PC-9 (cell line): Measurements from ENCODE around the gene RHAG. TPM values are rescaled to one million over a fixed set of nuclear protein-coding genes. Genes with fewer than 3 reads are reported as not detected.

Source experiments
- BruUV-seq: library from RNA; stranded (reverse); fragments of 400-500 nt; replicated peaks from 2 replicates; lab custom pipeline; 2021; lab: Mats Ljungman, UMichigan
- CTCF ChIA-PET: fragments of 300-600 bp; sonication (Branson Sonifier 250); formaldehyde crosslinking; loops from one replicate; lab custom pipeline; 2022; ENCODE audit warnings: antibody characterized with exemption; lab: Charles Lee
- POLR2A ChIA-PET: fragments of 300-600 bp; sonication (Branson Sonifier 250); formaldehyde crosslinking; loops from one replicate; lab custom pipeline; 2022; ENCODE audit warnings: antibody characterized with exemption; ENCODE audit not compliant: unreplicated experiment; lab: Charles Lee
- DNase-seq, 2 experiments: peaks; one replicate each; pipeline versions ENCODE4 v3.0.0 to v3.0.0-alpha.2; 2015 to 2022; ENCODE audit warnings: mixed read lengths in 1 of 2
- H2AFZ ChIP-seq: fragments of 200-600 bp; sonication (generic); 2 replicates; pipeline ENCODE4 v1.8.1; 2017; ENCODE audit warnings: antibody characterized with exemption
- H3F3A ChIP-seq: fragments of 200-600 bp; sonication (generic); 2 replicates; pipeline ENCODE4 v1.8.1; 2017; ENCODE audit warnings: antibody characterized with exemption, mild to moderate bottlenecking, low read depth; ENCODE audit not compliant: insufficient read depth
- H3K27ac ChIP-seq: fragments of 200-600 bp; sonication (generic); 2 replicates; pipeline ENCODE4 v1.6.1; 2016; ENCODE audit warnings: mixed run types
- H3K27me3 ChIP-seq: fragments of 200-600 bp; sonication (generic); 2 replicates; pipeline ENCODE4 v1.6.1; 2016; ENCODE audit warnings: low read depth, mixed run types; ENCODE audit not compliant: insufficient read depth
- H3K36me3 ChIP-seq: fragments of 200-600 bp; sonication (generic); 2 replicates; pipeline ENCODE4 v1.6.1; 2016; ENCODE audit warnings: low read depth, mixed run types
- H3K4me1 ChIP-seq: fragments of 200-600 bp; sonication (generic); replicated peaks from 2 replicates; pipeline ENCODE4 v1.6.1; 2016; ENCODE audit warnings: mixed run types; ENCODE audit not compliant: insufficient read depth
- H3K4me2 ChIP-seq: fragments of 200-600 bp; sonication (generic); 2 replicates; pipeline ENCODE4 v1.6.1; 2017; ENCODE audit warnings: mixed run types
- H3K4me3 ChIP-seq: fragments of 200-600 bp; sonication (generic); 2 replicates; pipeline ENCODE4 v1.6.1; 2016; ENCODE audit warnings: mixed run types
- H3K79me2 ChIP-seq: fragments of 200-600 bp; sonication (generic); 2 replicates; pipeline ENCODE4 v1.6.1; 2017; ENCODE audit warnings: low read depth, mixed run types
- H3K9me2 ChIP-seq: fragments of 200-600 bp; sonication (generic); 2 replicates; pipeline ENCODE4 v1.8.1; 2017; ENCODE audit warnings: mild to moderate bottlenecking; ENCODE audit not compliant: insufficient read depth
- H3K9me3 ChIP-seq: fragments of 200-600 bp; sonication (generic); 2 replicates; pipeline ENCODE4 v1.8.1; 2016; ENCODE audit warnings: low read depth; ENCODE audit not compliant: insufficient read depth
- H4K20me1 ChIP-seq: fragments of 200-600 bp; sonication (generic); 2 replicates; pipeline ENCODE4 v1.8.1; 2017; ENCODE audit not compliant: insufficient read depth
- CTCF ChIP-seq: fragments of 200-600 bp; sonication (generic); conservative IDR thresholded peaks from 2 replicates; pipeline ENCODE4 v1.6.1; 2017; ENCODE audit warnings: mixed run types, antibody characterized with exemption, mild to moderate bottlenecking, moderate library complexity
- EZH2 ChIP-seq: fragments of 200-600 bp; sonication (generic); IDR thresholded peaks from 2 replicates; pipeline ENCODE4 v1.8.0; 2017; ENCODE audit warnings: antibody characterized with exemption, low read depth
- intact Hi-C: fragments of 100-400 bp; cut with micrococcal nuclease; formaldehyde crosslinking; loops from one replicate; pipeline ENCODE4 v1.10.0; 2022; ENCODE audit not compliant: unreplicated experiment
- total RNA-seq: library from RNA; stranded (reverse); gene quantifications from 2 replicates; pipeline ENCODE4 v1.2.3, GENCODE V29; 2021

RHAG gene
- total RNA-seq, 1 experiment from 2014 or later: not detected

- POLR2A ChIA-PET: no interaction called here
- CTCF ChIA-PET: no interaction called here
- H3K4me3 ChIP-seq: no peak overlapping the region
These were observed 72.1 kb downstream of the RHAG start for GRCh38 chr6:49564552-49564951.

GRCh38 chr6:49563006-49563886 is 73.4 kb downstream of the RHAG start:
- no peak overlapping the region for H3K4me2 ChIP-seq
- no peaks in the 10 kb centered on the region for H3K36me3 ChIP-seq
- no peak overlapping the region for H3K27ac ChIP-seq
- no peaks in the 10 kb centered on the region for H3K79me2 ChIP-seq
- peaks cover 4% of the 10 kb centered on the region; the same call in 1 of the 2 replicates for H3K9me3 ChIP-seq
- H3F3A ChIP-seq: no peaks in the 10 kb centered on the region
- H3K9me2 ChIP-seq: no peaks in the 10 kb centered on the region
- intact Hi-C loops: no loop called here
- BruUV-seq: no TSS peak
- no peaks in the 10 kb centered on the region for H4K20me1 ChIP-seq
- no peak for DNase-seq
- H3K4me3 ChIP-seq: no peak overlapping the region
- POLR2A ChIA-PET: no interaction called here
- CTCF ChIA-PET: no interaction called here
- no peak for TF ChIP-seq CTCF
- TF ChIP-seq EZH2: no peak
- H3K27me3 ChIP-seq: no peaks in the 10 kb centered on the region
- no peak overlapping the region for H2AFZ ChIP-seq
- H3K4me1 ChIP-seq: peaks cover 13% of the 10 kb centered on the region

More at GRCh38 chr6:49564552-49564951, 72.1 kb downstream of the RHAG start:
- H3K27ac ChIP-seq: no peak overlapping the region
- H3K36me3 ChIP-seq: no peaks in the 10 kb centered on the region
- TF ChIP-seq EZH2 (no peak), CTCF (no peak)
- H3K79me2 ChIP-seq: no peaks in the 10 kb centered on the region
- H3K27me3 ChIP-seq: no peaks in the 10 kb centered on the region
- no peak overlapping the region for H3K4me2 ChIP-seq
- intact Hi-C loops: no loop called here
- no peaks in the 10 kb centered on the region for H4K20me1 ChIP-seq
- H3K9me3 ChIP-seq: peaks cover 4% of the 10 kb centered on the region; the same call in 1 of the 2 replicates
- H2AFZ ChIP-seq: no peak overlapping the region
- H3K4me1 ChIP-seq: peaks cover 10% of the 10 kb centered on the region
- no TSS peak for BruUV-seq
- H3F3A ChIP-seq: no peaks in the 10 kb centered on the region
- DNase-seq: no peak
- H3K9me2 ChIP-seq: no peaks in the 10 kb centered on the region

- peaks cover 26% of the 10 kb centered on the region for H3F3A ChIP-seq
- no peak for DNase-seq
- peaks cover 42% of the 10 kb centered on the region for H3K4me1 ChIP-seq
- H3K27ac ChIP-seq: no peak overlapping the region
- BruUV-seq: no TSS peak
- CTCF ChIA-PET: no interaction called here
- H3K27me3 ChIP-seq: no peaks in the 10 kb centered on the region
- no peak overlapping the region for H2AFZ ChIP-seq
- no peaks in the 10 kb centered on the region for H3K9me3 ChIP-seq
- no peaks in the 10 kb centered on the region for H3K9me2 ChIP-seq
- no peaks in the 10 kb centered on the region for H4K20me1 ChIP-seq
- intact Hi-C loops: loop anchor here (10.0 kb wide), 1 partner anchor 107 kb away; no protein-coding TSS in a partner anchor
- no peaks in the 10 kb centered on the region; the same call in 1 of the 2 replicates for H3K79me2 ChIP-seq
- H3K4me3 ChIP-seq: no peak overlapping the region
- TF ChIP-seq EZH2 (no peak), CTCF (no peak)
- H3K4me2 ChIP-seq: no peak overlapping the region
- no peaks in the 10 kb centered on the region; the same call in 1 of the 2 replicates for H3K36me3 ChIP-seq
- POLR2A ChIA-PET: no interaction called here
These were observed 78.4 kb downstream of the RHAG start for GRCh38 chr6:49558238-49558637.
